WERI-Rb-1 (cell line): Measurements from ENCODE around the gene DHDH.

ENCODE experiments used
- DNase-seq: peaks from one replicate; pipeline ENCODE4 v3.0.0-alpha.2; 2020
- H3K27ac ChIP-seq: fragments of 250-450 bp; sonication (Bioruptor Pico); 2 replicates; pipeline ENCODE4 v1.5.1; 2020; ENCODE audit warnings: mild to moderate bottlenecking, moderate library complexity
- H3K27me3 ChIP-seq: fragments of 250-450 bp; sonication (Bioruptor Pico); 2 replicates; pipeline ENCODE4 v1.5.1; 2021; ENCODE audit warnings: mild to moderate bottlenecking, low read depth, moderate library complexity; ENCODE audit not compliant: insufficient read depth, severe bottlenecking
- H3K36me3 ChIP-seq: fragments of 250-450 bp; sonication (Bioruptor Pico); 2 replicates; pipeline ENCODE4 v1.5.1; 2020; ENCODE audit warnings: mild to moderate bottlenecking, moderate library complexity
- H3K4me3 ChIP-seq: 2 replicates; pipeline ENCODE4 v1.5.1; 2011; ENCODE audit warnings: low read depth, mild to moderate bottlenecking, control low read depth, low read length
- H3K9me3 ChIP-seq: fragments of 250-450 bp; sonication (Bioruptor Pico); 2 replicates; pipeline ENCODE4 v1.5.1; 2021; ENCODE audit warnings: mild to moderate bottlenecking, moderate library complexity; ENCODE audit not compliant: severe bottlenecking
- TF ChIP-seq, protein P1 (sequence below): IDR thresholded peaks from 2 replicates; pipeline ENCODE4 v1.5.1; 2011; ENCODE audit warnings: low read depth, mild to moderate bottlenecking, control low read depth, inconsistent platforms, low read length

Gene DHDH

GRCh38 chr19:48982280-48982679 is 48.8 kb downstream of the DHDH start:
- Histone ChIP-seq H3K27me3 (no peaks in the 10 kb centered on the region), H3K9me3 (no peaks in the 10 kb centered on the region), H3K4me3 (no peak overlapping the region), H3K27ac (no peak overlapping the region), H3K36me3 (peaks cover 41% of the 10 kb centered on the region)
- TF ChIP-seq, protein P1, sequence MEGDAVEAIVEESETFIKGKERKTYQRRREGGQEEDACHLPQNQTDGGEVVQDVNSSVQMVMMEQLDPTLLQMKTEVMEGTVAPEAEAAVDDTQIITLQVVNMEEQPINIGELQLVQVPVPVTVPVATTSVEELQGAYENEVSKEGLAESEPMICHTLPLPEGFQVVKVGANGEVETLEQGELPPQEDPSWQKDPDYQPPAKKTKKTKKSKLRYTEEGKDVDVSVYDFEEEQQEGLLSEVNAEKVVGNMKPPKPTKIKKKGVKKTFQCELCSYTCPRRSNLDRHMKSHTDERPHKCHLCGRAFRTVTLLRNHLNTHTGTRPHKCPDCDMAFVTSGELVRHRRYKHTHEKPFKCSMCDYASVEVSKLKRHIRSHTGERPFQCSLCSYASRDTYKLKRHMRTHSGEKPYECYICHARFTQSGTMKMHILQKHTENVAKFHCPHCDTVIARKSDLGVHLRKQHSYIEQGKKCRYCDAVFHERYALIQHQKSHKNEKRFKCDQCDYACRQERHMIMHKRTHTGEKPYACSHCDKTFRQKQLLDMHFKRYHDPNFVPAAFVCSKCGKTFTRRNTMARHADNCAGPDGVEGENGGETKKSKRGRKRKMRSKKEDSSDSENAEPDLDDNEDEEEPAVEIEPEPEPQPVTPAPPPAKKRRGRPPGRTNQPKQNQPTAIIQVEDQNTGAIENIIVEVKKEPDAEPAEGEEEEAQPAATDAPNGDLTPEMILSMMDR = no peak
- DNase-seq = peak; percentile 40

DNA sequence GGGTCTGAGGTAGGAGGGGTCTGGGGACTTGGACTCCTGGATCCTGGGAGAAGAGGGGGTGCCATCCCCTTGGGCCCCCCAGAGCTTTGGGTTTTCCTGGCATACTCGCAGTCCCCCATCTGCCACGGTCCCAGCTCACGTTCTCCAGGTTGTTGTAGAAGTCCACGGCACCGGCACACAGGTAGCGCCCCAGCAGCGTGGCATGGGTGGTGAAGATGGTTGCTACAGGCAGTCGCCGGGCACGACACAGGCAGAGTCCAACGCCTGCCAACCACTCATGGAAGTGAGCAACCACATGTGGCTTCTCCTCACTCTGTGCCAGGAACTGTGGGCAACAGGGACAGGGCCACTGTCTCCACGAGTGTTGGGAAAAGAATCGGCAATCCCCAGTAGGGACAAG is 52.2 kb downstream of the DHDH start:
- peaks cover 56% of the 10 kb centered on the region for H3K36me3 ChIP-seq
- TF ChIP-seq, protein P1 = no peak
- no peak overlapping the region for H3K4me3 ChIP-seq
- DNase-seq = no peak
- peak overlapping the region; percentile 81 for H3K27ac ChIP-seq
- no peaks in the 10 kb centered on the region for H3K9me3 ChIP-seq
- no peaks in the 10 kb centered on the region for H3K27me3 ChIP-seq

GRCh38 chr19:48986211-48986610 is 52.7 kb downstream of the DHDH start:
- Histone ChIP-seq H3K9me3 (no peaks in the 10 kb centered on the region), H3K27ac (peak overlapping the region; percentile 81), H3K27me3 (no peaks in the 10 kb centered on the region), H3K36me3 (peaks cover 55% of the 10 kb centered on the region), H3K4me3 (peak overlapping the region; percentile 23)
- TF ChIP-seq, protein P1 = no peak
- DNase-seq = no peak

- TF ChIP-seq, protein P1 = no peak
- H3K27ac ChIP-seq = peak overlapping the region; percentile 81
- peaks cover 48% of the 10 kb centered on the region for H3K36me3 ChIP-seq
- no peaks in the 10 kb centered on the region for H3K27me3 ChIP-seq
- no peaks in the 10 kb centered on the region for H3K9me3 ChIP-seq
- peak overlapping the region; percentile 17 for H3K4me3 ChIP-seq
- DNase-seq = no peak
Measured at GRCh38 chr19:48987323-48987722, 53.8 kb downstream of the DHDH start.

GRCh38 chr19:48988286-48988685 is 54.8 kb downstream of the DHDH start:
- Histone ChIP-seq H3K9me3 (no peaks in the 10 kb centered on the region), H3K36me3 (peaks cover 39% of the 10 kb centered on the region), H3K27ac (peak overlapping the region; percentile 81), H3K27me3 (no peaks in the 10 kb centered on the region), H3K4me3 (no peak overlapping the region)
- TF ChIP-seq, protein P1 = no peak
- no peak for DNase-seq

DNA sequence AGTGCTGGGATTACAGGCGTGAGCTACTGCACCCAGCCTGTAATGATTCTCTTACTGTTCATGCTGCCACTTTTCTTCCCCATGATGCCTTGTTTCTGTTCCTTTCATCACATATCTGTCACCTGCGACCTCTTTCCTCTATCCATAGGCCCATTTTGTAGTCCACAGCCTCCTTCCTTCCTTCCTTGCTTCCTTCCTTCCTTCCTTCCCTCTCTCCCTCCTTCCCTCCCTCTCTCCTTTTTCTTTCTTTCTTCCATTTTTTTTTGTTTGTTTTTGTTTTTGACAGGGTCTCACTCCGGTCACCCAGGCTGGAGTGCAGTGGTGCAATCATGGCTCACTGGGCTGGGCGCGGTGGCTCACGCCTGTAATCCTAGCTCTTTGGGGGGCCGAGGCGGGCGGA is 55.4 kb downstream of the DHDH start:
- Histone ChIP-seq H3K27me3 (no peaks in the 10 kb centered on the region), H3K36me3 (peaks cover 37% of the 10 kb centered on the region), H3K9me3 (no peaks in the 10 kb centered on the region), H3K4me3 (no peak overlapping the region), H3K27ac (no peak overlapping the region; the same call in 1 of the 2 replicates)
- TF ChIP-seq, protein P1 = no peak
- DNase-seq = no peak
